LNCaP clone FGC (cell line): ENCODE data around the gene CNRIP1.

Experiments used
- DNase-seq: peaks from one replicate; pipeline ENCODE4 v3.0.0-alpha.2; 2011; ENCODE audit warnings: low read depth
- H3K4me3 ChIP-seq: 2 replicates; pipeline ENCODE4 v1.5.1; 2011; ENCODE audit warnings: mild to moderate bottlenecking, low read depth, low read length, control low read depth
- TF ChIP-seq, protein P1 (sequence below): IDR thresholded peaks from 2 replicates; pipeline ENCODE4 v1.5.1; 2012; ENCODE audit warnings: mild to moderate bottlenecking; ENCODE audit not compliant: control insufficient read depth, insufficient read depth; ENCODE audit errors: extremely low read depth

CNRIP1 gene

DNA sequence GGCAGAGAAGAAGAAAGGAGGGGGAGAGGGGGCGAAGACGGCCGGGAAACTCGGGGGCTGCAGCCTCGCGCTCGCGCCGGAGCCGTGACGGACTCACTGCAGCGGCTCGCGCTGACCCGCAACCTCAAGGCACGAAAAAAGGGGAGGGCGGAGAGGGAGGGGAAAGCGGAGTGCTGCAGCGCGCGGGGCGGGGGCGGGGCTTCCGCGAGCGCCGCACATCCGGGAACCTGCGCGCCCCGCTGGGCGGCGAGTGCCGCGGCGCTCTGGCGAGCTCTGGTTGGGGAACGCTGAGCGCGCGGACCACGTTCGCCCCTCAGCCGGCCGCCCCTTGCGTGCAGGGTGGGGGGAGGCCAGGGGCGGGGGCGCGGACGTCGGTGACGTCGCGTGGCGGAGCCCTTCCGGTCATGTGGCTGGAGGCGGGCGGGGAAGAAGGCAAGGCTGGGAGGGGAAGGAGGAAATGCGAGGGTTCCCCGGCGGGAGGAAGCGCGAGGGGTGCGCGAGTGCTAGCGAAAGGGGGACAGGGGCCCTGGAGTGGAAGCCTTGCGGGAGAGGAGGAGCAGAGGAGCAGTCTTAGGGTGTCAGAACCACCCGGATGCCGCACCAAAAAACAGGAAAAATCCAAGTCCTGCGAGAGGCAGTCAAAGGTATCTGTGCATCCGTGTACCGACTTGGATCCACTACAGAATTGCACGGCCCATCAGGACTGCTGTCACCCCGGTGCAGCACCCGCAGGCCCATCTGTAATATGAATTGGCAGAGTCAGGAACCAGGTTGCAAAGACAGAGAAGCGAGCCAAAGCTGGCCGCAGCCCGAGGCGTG, 67.1 kb downstream of the CNRIP1 start, which contains the start of gene PPP3R1:
Gene PPP3R1 (minus strand): TSS at position 133 of the 819 bp plus-strand sequence. CDS start 405 bp downstream, outside the sequence.
- TF ChIP-seq, protein P1, sequence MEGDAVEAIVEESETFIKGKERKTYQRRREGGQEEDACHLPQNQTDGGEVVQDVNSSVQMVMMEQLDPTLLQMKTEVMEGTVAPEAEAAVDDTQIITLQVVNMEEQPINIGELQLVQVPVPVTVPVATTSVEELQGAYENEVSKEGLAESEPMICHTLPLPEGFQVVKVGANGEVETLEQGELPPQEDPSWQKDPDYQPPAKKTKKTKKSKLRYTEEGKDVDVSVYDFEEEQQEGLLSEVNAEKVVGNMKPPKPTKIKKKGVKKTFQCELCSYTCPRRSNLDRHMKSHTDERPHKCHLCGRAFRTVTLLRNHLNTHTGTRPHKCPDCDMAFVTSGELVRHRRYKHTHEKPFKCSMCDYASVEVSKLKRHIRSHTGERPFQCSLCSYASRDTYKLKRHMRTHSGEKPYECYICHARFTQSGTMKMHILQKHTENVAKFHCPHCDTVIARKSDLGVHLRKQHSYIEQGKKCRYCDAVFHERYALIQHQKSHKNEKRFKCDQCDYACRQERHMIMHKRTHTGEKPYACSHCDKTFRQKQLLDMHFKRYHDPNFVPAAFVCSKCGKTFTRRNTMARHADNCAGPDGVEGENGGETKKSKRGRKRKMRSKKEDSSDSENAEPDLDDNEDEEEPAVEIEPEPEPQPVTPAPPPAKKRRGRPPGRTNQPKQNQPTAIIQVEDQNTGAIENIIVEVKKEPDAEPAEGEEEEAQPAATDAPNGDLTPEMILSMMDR: no peak
- peak; percentile 64 for DNase-seq
- peak within 1 kb of the TSS; percentile 78 for H3K4me3 ChIP-seq

DNA sequence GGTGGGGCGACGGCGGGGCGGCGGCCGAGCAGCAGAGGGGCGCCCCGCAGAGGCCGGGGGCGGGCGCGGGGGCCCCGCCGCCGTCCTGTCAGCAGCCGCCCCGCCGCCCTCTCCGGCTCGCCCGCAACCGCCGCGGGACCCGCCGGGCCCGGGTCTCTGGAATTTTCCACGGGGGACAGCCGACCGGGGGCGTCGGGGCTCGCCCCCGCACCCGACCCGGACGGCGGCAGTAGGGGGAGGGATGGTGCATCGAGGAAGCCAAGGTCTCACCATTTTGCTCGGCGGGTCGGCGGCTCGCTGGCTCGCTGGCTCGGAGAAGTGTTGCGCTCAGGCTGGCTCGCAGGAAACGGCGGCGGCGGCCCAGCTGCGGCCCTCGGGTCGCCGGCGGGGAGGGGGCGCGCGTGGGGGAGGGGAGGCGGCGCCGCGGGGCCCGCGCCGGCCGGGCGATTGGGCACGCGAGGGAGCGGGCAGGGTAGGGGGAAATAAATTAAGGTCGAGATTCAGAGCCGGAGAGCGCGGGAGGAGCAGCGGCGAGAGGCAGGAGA, 67.8 kb downstream of the CNRIP1 start:
- TF ChIP-seq, protein P1: no peak
- H3K4me3 ChIP-seq: peak overlapping the region; percentile 78
- DNase-seq: no peak

DNA sequence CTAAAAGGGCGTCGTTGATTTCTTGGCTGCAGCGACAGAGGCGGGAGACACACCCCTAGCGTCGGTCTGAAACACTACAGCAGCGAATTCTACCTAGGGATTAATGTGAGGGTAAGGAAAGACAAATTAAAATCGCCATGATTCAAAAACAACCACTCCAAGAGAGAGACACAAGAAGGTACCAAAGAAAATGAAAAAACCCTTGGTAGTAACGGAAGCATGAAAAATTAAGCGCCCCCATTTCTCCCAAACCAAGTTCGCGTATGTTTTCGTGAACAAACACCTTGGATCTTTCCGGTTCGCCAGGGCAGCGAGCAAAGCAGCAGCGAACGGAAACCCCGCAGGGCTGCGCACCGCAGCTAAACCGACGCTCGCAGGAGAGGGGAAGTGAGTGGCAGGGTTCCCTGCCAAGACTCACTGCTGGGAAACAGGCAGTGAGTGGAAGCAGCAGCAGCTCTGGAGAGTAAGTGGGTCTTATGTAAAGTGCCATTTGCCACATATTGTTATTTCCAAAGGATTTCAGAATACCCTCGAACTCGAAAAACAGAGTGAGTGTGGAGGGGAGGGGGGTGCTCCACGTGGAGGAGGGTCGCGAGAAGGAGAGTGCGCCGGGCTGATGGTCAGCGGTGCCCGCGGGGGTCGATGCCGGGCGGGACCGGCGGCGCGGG, 68.4 kb downstream of the CNRIP1 start:
- TF ChIP-seq, protein P1: peak; percentile 50
- peak overlapping the region; percentile 78 for H3K4me3 ChIP-seq
- DNase-seq: peak; percentile 15

DNA sequence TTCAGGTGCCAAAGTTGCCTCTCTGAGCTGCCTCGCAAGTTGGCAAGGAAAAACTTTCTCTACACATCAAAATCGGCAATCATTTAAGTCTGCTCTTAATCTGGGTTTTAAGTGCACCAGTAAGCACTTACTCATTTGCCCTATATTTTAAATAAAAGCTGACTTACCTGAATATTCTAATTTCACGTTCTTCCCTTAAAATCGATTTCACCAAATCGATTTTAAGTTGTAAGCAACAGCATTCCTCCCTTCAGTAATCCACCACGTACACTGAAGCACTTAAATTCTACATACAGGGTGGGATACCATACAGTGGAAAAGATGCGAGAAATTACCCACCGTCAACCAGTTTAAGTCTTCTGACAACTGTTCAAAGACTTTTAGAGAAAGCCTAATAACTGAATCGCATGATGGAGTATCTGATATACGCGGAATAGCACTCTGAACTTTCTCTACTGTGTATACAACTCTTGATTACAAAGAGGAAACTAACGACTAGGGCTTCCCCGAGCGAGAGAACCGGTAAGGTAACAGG, 69.0 kb downstream of the CNRIP1 start:
- peak; percentile 78 for DNase-seq
- peak overlapping the region; percentile 78 for H3K4me3 ChIP-seq
- TF ChIP-seq, protein P1: no peak

DNA sequence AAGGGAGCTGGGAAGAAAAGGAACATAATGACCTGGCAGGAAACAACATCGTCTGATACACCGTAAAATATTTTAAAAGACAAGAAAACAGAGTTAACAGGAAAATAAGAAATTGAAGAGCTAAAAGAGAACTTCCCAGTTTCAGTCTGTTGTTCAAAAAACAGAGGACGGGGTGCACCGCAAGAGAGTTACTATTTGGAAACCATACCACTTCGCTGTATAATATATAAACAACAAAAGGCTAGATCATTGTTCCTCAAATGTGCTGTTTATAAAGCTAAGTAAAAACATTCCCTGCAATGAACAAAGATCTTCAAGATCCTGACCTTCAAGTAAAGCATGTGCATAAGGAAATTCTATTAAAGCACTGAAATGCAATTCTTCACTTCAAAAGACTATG, 69.6 kb downstream of the CNRIP1 start:
- no peak for DNase-seq

DNA sequence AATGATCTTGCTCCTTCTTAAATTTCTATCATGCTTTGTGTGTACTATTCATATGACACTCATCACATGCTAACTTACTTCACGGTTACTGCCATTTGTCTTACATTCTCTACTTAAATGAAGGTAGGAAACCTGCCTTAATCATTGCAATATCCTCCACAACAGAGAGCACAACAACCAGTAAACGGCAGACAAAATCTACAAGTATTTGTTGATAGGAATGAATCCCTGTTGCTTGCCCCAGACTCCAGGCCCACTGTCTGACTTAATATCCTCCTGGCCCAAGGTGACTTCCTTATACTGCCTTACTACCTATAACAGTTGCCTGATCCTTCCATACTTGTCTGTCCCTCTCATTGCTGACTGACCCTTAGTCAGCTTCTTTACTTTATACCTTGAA, 70.9 kb downstream of the CNRIP1 start:
- H3K4me3 ChIP-seq: no peak overlapping the region
- DNase-seq: no peak
- TF ChIP-seq, protein P1: no peak

More for the DNA sequence above, 69.6 kb downstream of the CNRIP1 start:
- peak overlapping the region; percentile 78 for H3K4me3 ChIP-seq
- TF ChIP-seq, protein P1: no peak
